ENCODE results near the gene LMF1.

The LMF1 gene

DNA sequence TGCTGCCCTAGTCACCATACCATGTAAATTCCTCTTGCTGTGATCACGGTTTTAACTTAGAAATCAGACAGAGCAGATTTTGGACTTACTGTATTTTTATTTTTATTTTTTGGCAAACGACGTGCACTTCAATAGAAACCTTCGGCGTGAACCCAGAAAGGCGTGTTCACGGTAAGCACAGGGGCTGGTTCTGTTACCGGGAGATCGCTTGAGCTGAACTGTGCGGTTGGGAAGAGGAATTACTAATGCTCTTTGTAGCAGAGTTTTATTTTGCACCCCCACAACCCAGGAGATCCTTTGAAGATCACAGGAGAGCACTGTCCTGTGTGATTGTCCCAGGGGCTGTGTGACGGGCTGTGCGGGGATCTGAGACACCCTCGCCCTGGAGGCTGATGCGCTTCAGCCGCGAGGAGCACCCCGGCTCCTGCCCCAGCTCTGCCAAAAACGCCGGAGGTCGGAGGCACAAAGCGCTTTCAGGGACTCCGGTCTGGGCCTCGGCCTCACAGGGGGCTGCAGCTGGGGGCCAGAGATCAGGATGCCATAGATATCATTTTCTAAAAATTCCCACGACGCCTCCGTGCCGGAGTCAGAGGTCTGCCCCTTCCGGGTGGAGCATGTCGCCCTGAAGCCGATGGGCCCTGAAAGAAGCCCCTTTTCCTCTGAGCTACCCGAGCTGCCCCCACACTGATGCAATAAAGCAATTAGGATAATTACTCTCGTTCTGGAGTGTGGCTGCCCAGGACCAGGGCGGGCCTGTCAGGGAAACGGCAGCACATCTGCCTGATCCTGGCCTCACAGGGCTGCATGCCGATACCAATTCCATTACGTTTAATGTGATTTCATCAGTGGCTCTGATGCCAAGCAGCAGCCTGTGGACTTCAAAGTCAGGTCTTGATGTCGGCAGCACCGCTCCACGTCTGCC is 71.8 kb downstream of the LMF1 start:
- H3K4me3 ChIP-seq (ENCODE audit: low read depth, low read length) = no peak overlapping the region
- TF ChIP-seq, protein P1, sequence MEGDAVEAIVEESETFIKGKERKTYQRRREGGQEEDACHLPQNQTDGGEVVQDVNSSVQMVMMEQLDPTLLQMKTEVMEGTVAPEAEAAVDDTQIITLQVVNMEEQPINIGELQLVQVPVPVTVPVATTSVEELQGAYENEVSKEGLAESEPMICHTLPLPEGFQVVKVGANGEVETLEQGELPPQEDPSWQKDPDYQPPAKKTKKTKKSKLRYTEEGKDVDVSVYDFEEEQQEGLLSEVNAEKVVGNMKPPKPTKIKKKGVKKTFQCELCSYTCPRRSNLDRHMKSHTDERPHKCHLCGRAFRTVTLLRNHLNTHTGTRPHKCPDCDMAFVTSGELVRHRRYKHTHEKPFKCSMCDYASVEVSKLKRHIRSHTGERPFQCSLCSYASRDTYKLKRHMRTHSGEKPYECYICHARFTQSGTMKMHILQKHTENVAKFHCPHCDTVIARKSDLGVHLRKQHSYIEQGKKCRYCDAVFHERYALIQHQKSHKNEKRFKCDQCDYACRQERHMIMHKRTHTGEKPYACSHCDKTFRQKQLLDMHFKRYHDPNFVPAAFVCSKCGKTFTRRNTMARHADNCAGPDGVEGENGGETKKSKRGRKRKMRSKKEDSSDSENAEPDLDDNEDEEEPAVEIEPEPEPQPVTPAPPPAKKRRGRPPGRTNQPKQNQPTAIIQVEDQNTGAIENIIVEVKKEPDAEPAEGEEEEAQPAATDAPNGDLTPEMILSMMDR (IDR thresholded peaks at IDR 0.05; ENCODE audit: borderline replicate concordance, insufficient read depth, low read depth, low read length) = no peak

DNA sequence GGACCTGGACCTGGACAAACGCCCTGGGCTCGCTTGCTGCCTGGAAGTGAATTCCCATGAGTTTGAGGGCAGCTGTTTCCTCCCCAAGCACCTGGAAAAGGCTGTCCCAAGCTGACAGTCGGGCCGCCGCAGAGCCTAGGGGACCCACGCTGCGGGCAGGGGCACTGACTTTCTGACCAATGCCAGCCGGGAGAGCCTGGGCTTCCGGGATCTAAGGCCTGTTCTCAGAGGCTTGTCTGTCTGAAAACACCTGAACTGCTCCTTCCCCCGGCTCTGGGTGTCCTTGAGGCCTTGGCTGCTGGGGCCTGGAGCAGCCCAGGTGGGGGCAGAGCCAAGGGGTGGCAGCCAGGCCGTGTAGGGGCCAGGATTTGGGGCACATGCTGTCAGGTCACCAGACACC is 72.6 kb downstream of the LMF1 start:
- TF ChIP-seq, protein P1 (IDR thresholded peaks at IDR 0.05; ENCODE audit: borderline replicate concordance, insufficient read depth, low read depth, low read length) = no peak
- no peak overlapping the region for H3K4me3 ChIP-seq (ENCODE audit: low read depth, low read length)

DNA sequence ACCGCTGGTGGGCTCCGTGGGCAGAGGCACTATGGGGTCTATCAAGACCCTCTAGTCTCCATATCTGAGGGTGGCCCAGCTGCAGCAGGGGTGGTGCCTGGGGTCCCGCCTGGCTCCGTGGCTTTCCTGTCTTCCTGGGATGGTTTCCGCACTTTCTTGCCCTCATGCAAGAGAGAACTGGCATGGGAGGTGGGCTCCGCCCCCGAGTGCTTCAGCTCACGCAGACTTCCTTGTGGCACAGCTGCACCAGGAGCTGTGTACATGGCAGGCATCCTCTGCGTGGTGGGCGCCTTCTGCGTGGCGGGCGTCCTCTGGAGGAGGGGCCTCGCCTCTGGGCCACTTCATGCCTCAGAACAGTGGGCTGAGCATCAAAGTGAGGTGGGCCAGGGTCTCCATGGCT is 73.1 kb downstream of the LMF1 start:
- no peak overlapping the region for H3K4me3 ChIP-seq (ENCODE audit: low read depth, low read length)
- TF ChIP-seq, protein P1 (IDR thresholded peaks at IDR 0.05; ENCODE audit: borderline replicate concordance, insufficient read depth, low read depth, low read length) = no peak

DNA sequence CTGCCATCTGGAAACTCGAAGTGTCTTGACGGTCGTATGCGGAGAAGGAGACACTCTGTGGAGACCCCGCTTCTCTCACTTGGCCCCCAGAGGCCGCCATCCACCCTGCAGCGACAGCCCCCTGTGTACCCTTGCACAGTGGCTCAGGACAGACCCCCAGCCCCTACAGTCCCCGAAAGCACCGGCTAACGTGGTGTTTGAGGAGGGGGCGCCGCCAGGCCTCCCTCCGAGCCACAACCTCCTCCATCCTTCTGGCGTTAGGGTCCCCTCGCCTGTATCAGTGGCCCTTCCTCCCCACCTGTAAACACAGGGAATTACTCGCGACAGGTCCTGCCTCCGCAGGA is 73.6 kb downstream of the LMF1 start:
- no peak overlapping the region for H3K4me3 ChIP-seq (ENCODE audit: low read depth, low read length)
- TF ChIP-seq, protein P1 (IDR thresholded peaks at IDR 0.05; ENCODE audit: borderline replicate concordance, insufficient read depth, low read depth, low read length) = no peak

DNA sequence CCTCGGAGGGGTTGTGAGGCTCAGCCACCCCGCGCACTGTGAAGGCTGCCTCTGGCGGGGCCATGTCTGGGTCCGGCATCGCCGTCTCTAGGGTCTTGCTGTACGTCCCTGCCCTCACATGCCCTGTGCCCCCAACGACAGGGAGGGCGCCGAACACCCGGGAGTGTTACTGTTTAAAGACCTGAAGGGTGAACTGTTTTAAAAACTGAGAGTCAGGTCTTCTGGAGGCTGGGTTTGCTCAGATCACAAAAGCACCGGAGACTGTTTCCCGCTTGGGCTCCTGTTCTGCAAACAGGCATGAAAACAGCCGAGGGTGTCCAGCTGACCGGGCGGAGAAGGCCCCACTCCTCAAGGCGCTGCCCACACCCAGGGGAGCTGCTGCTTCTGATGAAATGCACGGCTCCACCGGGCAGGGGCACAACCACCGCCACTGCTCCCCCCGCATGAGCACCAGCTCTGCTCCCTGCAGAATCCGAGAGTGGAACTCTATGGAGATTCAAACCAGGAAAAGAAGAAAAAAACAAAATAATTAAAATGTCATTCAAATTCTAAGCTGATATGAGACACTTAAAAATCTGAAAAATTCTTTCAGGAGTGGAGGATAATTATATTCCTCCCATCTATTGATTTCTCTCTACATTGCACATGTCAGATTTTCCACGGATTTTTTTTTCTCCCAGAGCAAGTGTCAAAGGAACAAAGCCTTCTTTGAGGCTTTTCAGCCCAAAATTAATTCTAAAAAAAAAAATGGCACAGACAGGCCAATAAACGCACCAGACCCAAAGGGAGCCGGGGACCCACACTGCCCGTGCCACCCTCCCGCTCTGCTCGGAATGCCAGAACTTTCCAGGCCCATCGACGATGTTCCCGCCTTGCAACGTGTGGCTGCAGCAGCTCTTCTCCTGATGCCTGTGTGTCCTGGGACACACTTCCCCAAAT is 74.3 kb downstream of the LMF1 start:
- TF ChIP-seq, protein P1 (IDR thresholded peaks at IDR 0.05; ENCODE audit: borderline replicate concordance, insufficient read depth, low read depth, low read length) = no peak
- no peak overlapping the region for H3K4me3 ChIP-seq (ENCODE audit: low read depth, low read length)

DNA sequence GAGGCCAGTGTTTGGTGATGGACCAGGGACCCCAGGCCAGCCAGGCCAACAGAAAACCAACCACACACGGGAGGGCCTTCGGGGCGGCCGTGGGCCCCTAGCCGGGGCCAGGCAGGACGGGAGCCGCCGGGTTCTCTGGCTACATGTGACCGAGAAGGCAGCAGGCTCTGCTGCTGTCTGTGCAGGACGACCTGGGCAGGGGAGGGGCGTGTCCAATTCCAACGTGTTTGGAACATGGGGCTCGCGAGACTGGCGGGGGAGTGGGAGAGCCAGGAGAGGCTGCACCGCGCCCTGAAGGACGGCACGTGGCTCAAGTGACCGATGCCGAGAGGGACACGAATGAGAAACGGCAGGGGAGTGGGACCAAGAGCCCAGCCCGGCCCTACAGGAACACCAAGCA is 75.4 kb downstream of the LMF1 start:
- TF ChIP-seq, protein P1 (IDR thresholded peaks at IDR 0.05; ENCODE audit: borderline replicate concordance, insufficient read depth, low read depth, low read length) = no peak
- no peak overlapping the region for H3K4me3 ChIP-seq (ENCODE audit: low read depth, low read length)

Data from GM12875 (cell line).